HCT116 (cell line): ENCODE results near the gene SEMA7A. TPM values are rescaled to one million over a fixed set of nuclear protein-coding genes. Genes with fewer than 3 reads are reported as not detected.

ENCODE experiments used
- ATAC-seq: fragments of 200-7000 bp; cut with Tn5 transposase; 2 replicates; pipeline ENCODE4 v1.9.1; 2020; ENCODE audit warnings: mild to moderate bottlenecking, moderate library complexity
- BruUV-seq: library from RNA; stranded (reverse); fragments of 400-500 nt; replicated peaks from 2 replicates; lab custom pipeline; 2021; lab: Mats Ljungman, UMichigan
- CTCF ChIA-PET: fragments of 300-600 bp; sonication (Branson Sonifier 250); formaldehyde crosslinking; loops from one replicate; lab custom pipeline; 2021; ENCODE audit warnings: antibody characterized with exemption; lab: Charles Lee
- POLR2A ChIA-PET: fragments of 300-600, 350-600 bp; sonication (Branson Sonifier 250); formaldehyde crosslinking; loops from one replicate; lab custom pipeline; 2021; ENCODE audit warnings: antibody characterized with exemption; lab: Charles Lee
- RAD21 ChIA-PET, 2 experiments: fragments of 300-600 bp; sonication (Branson Sonifier 250); formaldehyde crosslinking; loops; one replicate each; lab custom pipeline; 2023; ENCODE audit warnings: low total read pairs in 2 of 2; ENCODE audit not compliant: uncharacterized antibody in 2 of 2, unreplicated experiment in 2 of 2, low non-redundant PET in 1 of 2; lab: Charles Lee
- DNase-seq: peaks from one replicate; pipeline ENCODE4 v3.0.0-alpha.2; 2010; ENCODE audit warnings: low read depth, low spot score
- H2AFZ ChIP-seq: fragments of 200-600 bp; shearing (Covaris generic), sonication (generic); 2 replicates; pipeline ENCODE4 v1.6.1; 2017; ENCODE audit warnings: low read depth, mixed run types, mixed read lengths, antibody characterized with exemption, low read length; ENCODE audit not compliant: poor library complexity, severe bottlenecking
- H3K27ac ChIP-seq: 2 replicates; pipeline ENCODE4 v1.5.1; 2012; ENCODE audit warnings: low read depth, low read length
- H3K27me3 ChIP-seq: fragments of 200-600 bp; sonication (generic); 2 replicates; pipeline ENCODE4 v1.6.1; 2016; ENCODE audit warnings: mixed run types, low read length, mixed read lengths; ENCODE audit not compliant: insufficient read depth
- H3K36me3 ChIP-seq, 2 experiments: fragments of 200-500 bp in 1 of 2; fragments of 200-600 bp in 1 of 2; sonication (Bioruptor generic) in 1 of 2; sonication (generic) in 1 of 2; 2 replicates each; pipeline versions ENCODE4 v1.5.1 to v1.6.1; 2014 to 2016; ENCODE audit warnings: low read length in 2 of 2, inconsistent platforms in 1 of 2, mixed read lengths in 1 of 2, mixed run types in 1 of 2; ENCODE audit not compliant: insufficient read depth in 2 of 2, control insufficient read depth in 1 of 2
- H3K4me1 ChIP-seq, 2 experiments: fragments of 200-600 bp in 1 of 2; sonication (generic) in 1 of 2; 2 replicates each; pipeline versions ENCODE4 v1.5.1 to v1.6.1; 2012 to 2017; ENCODE audit warnings: low read length in 2 of 2, inconsistent platforms in 1 of 2, mild to moderate bottlenecking in 1 of 2, mixed read lengths in 1 of 2, mixed run types in 1 of 2, moderate library complexity in 1 of 2; ENCODE audit not compliant: insufficient read depth in 2 of 2, control insufficient read depth in 1 of 2
- H3K4me2 ChIP-seq: fragments of 200-600 bp; sonication (generic); 2 replicates; pipeline ENCODE4 v1.6.1; 2017; ENCODE audit warnings: mixed run types, low read length, mixed read lengths
- H3K4me3 ChIP-seq, 2 experiments: fragments of 200-600 bp in 1 of 2; sonication (generic) in 1 of 2; replicated peaks in 1 of 2; 2 replicates each; pipeline ENCODE4 v1.5.1; 2011 to 2016; ENCODE audit warnings: low read length in 2 of 2, control low read depth in 1 of 2, low read depth in 1 of 2, mild to moderate bottlenecking in 1 of 2, mixed read lengths in 1 of 2, mixed run types in 1 of 2
- H3K79me2 ChIP-seq: fragments of 200-600 bp; sonication (generic); 2 replicates; pipeline ENCODE4 v1.6.1; 2017; ENCODE audit warnings: mild to moderate bottlenecking, mixed run types, low read length, moderate library complexity, mixed read lengths; ENCODE audit not compliant: insufficient read depth
- H3K9ac ChIP-seq: fragments of 200-600 bp; sonication (generic); 2 replicates; pipeline ENCODE4 v1.6.1; 2016; ENCODE audit warnings: low read length, mixed read lengths
- H3K9me2 ChIP-seq: fragments of 200-600 bp; sonication (generic), shearing (Covaris generic); 2 replicates; pipeline ENCODE4 v1.6.1; 2017; ENCODE audit warnings: mixed run types, mild to moderate bottlenecking, moderate library complexity; ENCODE audit not compliant: insufficient read depth
- H3K9me3 ChIP-seq, 2 experiments: fragments of 200-500 bp in 1 of 2; fragments of 200-600 bp in 1 of 2; sonication (Bioruptor generic) in 1 of 2; sonication (generic) in 1 of 2; 2 replicates each; pipeline ENCODE4 v1.6.1; 2014 to 2017; ENCODE audit warnings: low read length in 2 of 2, mixed read lengths in 2 of 2, inconsistent platforms in 1 of 2, low read depth in 1 of 2, mild to moderate bottlenecking in 1 of 2, mixed run types in 1 of 2, moderate library complexity in 1 of 2; ENCODE audit not compliant: control insufficient read depth in 1 of 2, insufficient read depth in 1 of 2
- H4K20me1 ChIP-seq: fragments of 200-600 bp; sonication (generic), shearing (Covaris generic); 2 replicates; pipeline ENCODE4 v1.6.1; 2017; ENCODE audit warnings: mixed run types, mild to moderate bottlenecking, moderate library complexity; ENCODE audit not compliant: insufficient read depth
- CBX3 ChIP-seq: IDR thresholded peaks from 2 replicates; pipeline ENCODE4 v1.6.1; 2012; ENCODE audit warnings: low read depth
- ELF1 ChIP-seq: IDR thresholded peaks from 2 replicates; pipeline ENCODE4 v1.6.1; 2012; ENCODE audit warnings: low read depth, borderline replicate concordance
- FOSL1 ChIP-seq: IDR thresholded peaks from 2 replicates; pipeline ENCODE4 v1.6.1; 2012; ENCODE audit warnings: low read depth
- POLR2AphosphoS5 ChIP-seq: IDR thresholded peaks from 2 replicates; pipeline ENCODE4 v1.6.1; 2011; ENCODE audit warnings: mild to moderate bottlenecking, low read depth, low read length, moderate library complexity
- SP1 ChIP-seq: IDR thresholded peaks from 2 replicates; pipeline ENCODE4 v1.6.1; 2012; ENCODE audit warnings: low read depth
- SRF ChIP-seq: IDR thresholded peaks from 2 replicates; pipeline ENCODE4 v1.6.1; 2012; ENCODE audit warnings: low read depth
- ZFX ChIP-seq: fragments of 450-650 bp; IDR thresholded peaks from 2 replicates; pipeline ENCODE4 v1.6.1; 2017
- intact Hi-C: fragments of 100-400 bp; cut with micrococcal nuclease; formaldehyde crosslinking; loops from 2 replicates; pipeline ENCODE4 v1.10.0; 2022
- total RNA-seq: library from RNA; stranded (reverse); gene quantifications from one replicate; pipeline ENCODE4 v1.2.1, GENCODE V29; 2021; ENCODE audit not compliant: unreplicated experiment

The SEMA7A gene
- total RNA-seq, 1 experiment from 2014 or later, result 13.8 TPM

DNA sequence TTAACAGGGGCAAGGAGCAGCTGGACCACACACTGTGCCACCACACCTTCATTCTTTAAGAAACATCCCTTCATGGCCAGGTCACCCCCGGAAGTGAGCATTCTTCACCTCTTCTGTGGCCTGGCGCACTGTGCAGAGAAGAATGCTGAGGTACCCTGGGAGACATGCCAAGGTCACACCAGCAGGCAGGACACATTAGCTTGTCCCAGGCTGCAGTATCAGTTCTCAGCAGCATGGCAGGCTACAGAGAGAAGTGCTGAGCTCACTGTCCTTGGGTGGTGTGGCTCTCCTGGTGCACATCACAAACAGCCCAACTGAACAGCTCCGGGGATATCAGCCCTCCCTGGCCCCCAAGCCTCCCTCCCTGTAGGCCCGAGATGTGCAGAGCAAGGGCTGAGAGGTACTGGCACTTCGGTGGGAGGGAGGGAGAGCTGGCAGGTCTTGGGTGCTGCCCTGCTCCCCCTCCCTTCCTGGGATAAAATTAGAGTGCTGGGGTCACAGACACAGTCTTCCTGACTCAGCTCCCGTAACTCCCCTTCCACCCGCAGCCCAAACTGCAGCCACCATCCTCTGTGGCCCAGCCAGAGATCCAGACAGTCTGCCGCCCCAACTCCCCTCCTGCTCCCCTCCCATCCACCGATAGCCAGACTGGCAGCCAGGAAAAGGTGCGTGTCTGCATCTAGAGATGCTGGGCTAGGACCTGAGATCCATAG is 13.4 kb downstream of the SEMA7A start:
- Histone ChIP-seq H3K27me3 (no peaks in the 10 kb centered on the region), H3K4me1 (peaks cover 71 to 77% of the 10 kb centered on the region in 2 experiments), H3K9me2 (no peaks in the 10 kb centered on the region), H3K9ac (peak overlapping the region; percentile 60), H3K27ac (peak overlapping the region; percentile 90), H3K4me2 (peak overlapping the region; percentile 67), H2AFZ (no peak overlapping the region), H3K9me3 (no peaks in the 10 kb centered on the region), H3K4me3 (peak overlapping the region in 1 of 2 experiments; percentile 30; a peak in 2 of 4 replicates), H3K36me3 (peaks cover 0 to 15% of the 10 kb centered on the region in 2 experiments; a peak in 2 of 4 replicates), H3K79me2 (peaks cover 83% of the 10 kb centered on the region), H4K20me1 (no peaks in the 10 kb centered on the region)
- DNase-seq, result no peak
- RAD21 ChIA-PET, result interaction anchor here in 1 of 2 experiments (0.6 kb wide), 1 partner anchor 308 kb away, joined by 3 read pairs; no protein-coding TSS in a partner anchor
- POLR2A ChIA-PET, result interaction anchor here (0.6 to 2.1 kb wide), 4 partner anchors 10 to 58 kb away, joined by 3 to 6 read pairs (median 4); no protein-coding TSS in a partner anchor
- intact Hi-C loops, result no loop called here
- no peak for TF ChIP-seq CBX3
- peak; percentile 33; the same call in 1 of the 2 replicates for TF ChIP-seq POLR2AphosphoS5
- ATAC-seq, result peak; percentile 66
- BruUV-seq, result no TSS peak
- CTCF ChIA-PET, result interaction anchor here (1.4 kb wide), 1 partner anchor 11 kb away, joined by 3 read pairs; no protein-coding TSS in a partner anchor

DNA sequence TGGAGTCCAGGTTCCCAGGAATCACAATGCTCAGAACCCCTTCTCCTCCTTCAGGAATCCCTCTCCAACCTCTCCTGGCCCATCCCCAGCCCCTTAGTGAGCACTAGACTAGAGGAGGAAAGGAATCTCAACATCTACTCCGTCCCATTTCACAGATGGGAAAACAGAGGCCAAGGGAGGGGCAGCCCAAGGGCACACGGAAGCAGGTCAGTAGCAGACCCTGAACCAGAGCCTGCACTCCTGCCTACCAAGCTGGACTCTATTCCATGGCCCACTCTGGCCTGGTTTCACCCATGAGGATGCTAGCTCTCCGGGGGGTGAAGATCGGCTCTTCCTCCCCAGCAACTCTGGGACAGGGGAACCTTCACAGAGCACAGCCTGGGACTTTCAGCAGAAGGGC is 14.3 kb downstream of the SEMA7A start:
- POLR2A ChIA-PET, result interaction anchor here (1.0 to 2.1 kb wide), 3 partner anchors 11 to 34 kb away, joined by 3 to 6 read pairs (median 3); no protein-coding TSS in a partner anchor
- no peaks in the 10 kb centered on the region for H3K27me3 ChIP-seq
- ATAC-seq, result no peak
- CTCF ChIA-PET, result interaction anchor here (1.4 kb wide), 1 partner anchor 12 kb away, joined by 3 read pairs; no protein-coding TSS in a partner anchor
- H3K79me2 ChIP-seq, result peaks cover 74% of the 10 kb centered on the region
- DNase-seq, result no peak
- no peak for TF ChIP-seq SP1
- TF ChIP-seq ZFX, result no peak
- TF ChIP-seq FOSL1, result no peak
- TF ChIP-seq ELF1, result no peak
- TF ChIP-seq SRF, result no peak
- peaks cover 62 to 67% of the 10 kb centered on the region in 2 experiments for H3K4me1 ChIP-seq
- RAD21 ChIA-PET, result no interaction called here
- H3K9me3 ChIP-seq, result no peaks in the 10 kb centered on the region
- H3K9me2 ChIP-seq, result no peaks in the 10 kb centered on the region
- intact Hi-C loops, result no loop called here
- BruUV-seq, result no TSS peak
- peaks cover 0 to 20% of the 10 kb centered on the region in 2 experiments; a peak in 2 of 4 replicates for H3K36me3 ChIP-seq
- H3K4me3 ChIP-seq, result no peak overlapping the region
- H3K9ac ChIP-seq, result peak overlapping the region; percentile 60
- peak overlapping the region; percentile 90 for H3K27ac ChIP-seq
- H3K4me2 ChIP-seq, result peak overlapping the region; percentile 67
- no peak overlapping the region for H2AFZ ChIP-seq
- H4K20me1 ChIP-seq, result no peaks in the 10 kb centered on the region
